ENCODE results near the gene RELN. TPM values are rescaled to one million over a fixed set of nuclear protein-coding genes. Genes with fewer than 3 reads are reported as not detected.

Gene RELN
- total and polyA plus RNA-seq, 5 donors from 2014 or later: not detected

DNA sequence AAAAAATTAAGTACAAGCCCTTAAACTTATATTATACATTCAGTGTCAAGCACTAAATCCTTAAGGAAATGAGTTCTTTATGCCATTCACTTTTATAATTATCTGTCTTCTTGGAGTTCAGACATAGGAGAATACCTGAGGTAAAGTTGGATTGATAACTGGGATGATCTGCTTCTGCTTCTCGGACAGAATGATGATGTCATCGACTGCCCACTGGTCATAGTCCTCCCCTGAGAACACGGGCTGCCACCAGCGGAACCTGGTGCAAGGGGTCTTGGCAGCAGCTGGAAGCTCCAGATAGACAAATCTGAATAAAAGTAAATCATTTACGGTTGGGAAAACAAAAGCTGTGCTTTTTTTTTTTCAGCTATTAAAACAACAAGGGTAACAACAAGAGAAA, 395.3 kb downstream of the RELN start:
- no peak for ATAC-seq (ENCODE audit: low read depth in 2 of 2)
- no peaks in the 10 kb centered on the region for H3K4me1 ChIP-seq (ENCODE audit: control insufficient read depth, insufficient read depth, low read length, poor library complexity, severe bottlenecking)
- H3K27me3 ChIP-seq (ENCODE audit: control insufficient read depth, insufficient read depth, low read length): peaks cover 2% of the 10 kb centered on the region
- H3K27ac Mint-ChIP-seq: no peak overlapping the region
- H3K27me3 Mint-ChIP-seq: peaks cover 28% of the 10 kb centered on the region
- H3K4me1 Mint-ChIP-seq: no peaks in the 10 kb centered on the region
- no peaks in the 10 kb centered on the region for H3K9me3 ChIP-seq (ENCODE audit: control insufficient read depth in 2 of 2, low read length in 2 of 2)
- no peaks in the 10 kb centered on the region for H3K36me3 Mint-ChIP-seq
- H3K27ac ChIP-seq (ENCODE audit: insufficient read depth, low read length, poor library complexity, severe bottlenecking): no peak overlapping the region
- H3K4me3 Mint-ChIP-seq: no peak overlapping the region
- no peaks in the 10 kb centered on the region for H3K36me3 ChIP-seq (ENCODE audit: control insufficient read depth, insufficient read depth, low read length)
- H3K9me3 Mint-ChIP-seq: peaks cover 0 to 2% (median 0%) of the 10 kb centered on the region in 7 donors
- DNase-seq: no peak
- H3K4me3 ChIP-seq (ENCODE audit: low read depth, low read length): no peak overlapping the region

DNA sequence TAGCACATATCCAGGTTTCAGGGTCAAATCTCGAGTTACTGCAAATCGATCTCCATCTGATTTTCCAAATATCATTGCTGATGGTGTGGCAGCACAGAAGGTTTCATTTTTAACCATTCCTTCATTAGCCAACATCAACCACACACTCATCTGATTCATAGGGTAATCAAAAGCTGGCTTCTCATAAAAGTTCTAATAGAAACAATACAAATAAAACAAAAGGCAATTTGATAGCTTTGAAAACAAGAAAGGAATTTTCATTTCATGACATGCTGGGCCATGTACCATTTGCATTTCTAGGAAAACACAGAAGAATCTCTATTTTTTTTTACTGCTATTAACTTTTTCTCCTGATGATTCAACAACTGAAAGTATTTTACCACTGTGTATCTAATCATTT, 395.8 kb downstream of the RELN start:
- H3K4me3 ChIP-seq (ENCODE audit: low read depth, low read length): no peak overlapping the region
- Mint-ChIP-seq H3K4me1 (no peaks in the 10 kb centered on the region), H3K27me3 (peaks cover 26% of the 10 kb centered on the region), H3K4me3 (no peak overlapping the region), H3K9me3 (peaks cover 0 to 2% (median 0%) of the 10 kb centered on the region in 7 donors), H3K36me3 (no peaks in the 10 kb centered on the region), H3K27ac (no peak overlapping the region)
- DNase-seq (no peak), ATAC-seq (ENCODE audit: low read depth in 2 of 2) (no peak)
- peaks cover 2% of the 10 kb centered on the region for H3K27me3 ChIP-seq (ENCODE audit: control insufficient read depth, insufficient read depth, low read length)
- H3K36me3 ChIP-seq (ENCODE audit: control insufficient read depth, insufficient read depth, low read length): no peaks in the 10 kb centered on the region
- H3K9me3 ChIP-seq (ENCODE audit: control insufficient read depth in 2 of 2, low read length in 2 of 2): no peaks in the 10 kb centered on the region
- H3K27ac ChIP-seq (ENCODE audit: insufficient read depth, low read length, poor library complexity, severe bottlenecking): no peak overlapping the region
- no peaks in the 10 kb centered on the region for H3K4me1 ChIP-seq (ENCODE audit: control insufficient read depth, insufficient read depth, low read length, poor library complexity, severe bottlenecking)

DNA sequence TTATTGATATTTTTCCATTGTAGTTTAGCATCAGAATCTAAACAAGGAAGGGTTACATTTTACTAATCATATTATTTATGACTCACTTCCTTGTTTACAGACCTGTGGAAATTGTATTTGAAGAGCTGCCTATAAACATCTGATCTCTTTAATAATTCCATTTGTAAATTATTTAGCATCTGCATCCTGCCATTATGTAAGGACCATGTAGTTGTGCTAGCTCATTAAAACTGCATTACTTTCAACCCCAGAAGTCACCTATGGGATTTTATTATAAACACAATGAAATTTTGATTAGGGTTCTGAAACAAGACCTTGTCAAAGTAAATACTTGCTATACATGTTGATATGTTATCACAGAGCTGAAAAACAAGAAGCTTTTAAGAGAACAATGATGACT, 396.6 kb downstream of the RELN start:
- Histone ChIP-seq H3K27me3 (ENCODE audit: control insufficient read depth, insufficient read depth, low read length) (peaks cover 2% of the 10 kb centered on the region), H3K4me1 (ENCODE audit: control insufficient read depth, insufficient read depth, low read length, poor library complexity, severe bottlenecking) (no peaks in the 10 kb centered on the region), H3K36me3 (ENCODE audit: control insufficient read depth, insufficient read depth, low read length) (no peaks in the 10 kb centered on the region), H3K27ac (ENCODE audit: insufficient read depth, low read length, poor library complexity, severe bottlenecking) (no peak overlapping the region), H3K4me3 (ENCODE audit: low read depth, low read length) (no peak overlapping the region), H3K9me3 (ENCODE audit: control insufficient read depth in 2 of 2, low read length in 2 of 2) (no peaks in the 10 kb centered on the region)
- H3K9me3 Mint-ChIP-seq: peaks cover 0 to 2% (median 0%) of the 10 kb centered on the region in 7 donors
- DNase-seq: no peak
- H3K4me3 Mint-ChIP-seq: no peak overlapping the region
- no peak for ATAC-seq (ENCODE audit: low read depth in 2 of 2)
- peaks cover 18% of the 10 kb centered on the region for H3K27me3 Mint-ChIP-seq
- no peak overlapping the region for H3K27ac Mint-ChIP-seq
- no peaks in the 10 kb centered on the region for H3K4me1 Mint-ChIP-seq
- no peaks in the 10 kb centered on the region for H3K36me3 Mint-ChIP-seq

DNA sequence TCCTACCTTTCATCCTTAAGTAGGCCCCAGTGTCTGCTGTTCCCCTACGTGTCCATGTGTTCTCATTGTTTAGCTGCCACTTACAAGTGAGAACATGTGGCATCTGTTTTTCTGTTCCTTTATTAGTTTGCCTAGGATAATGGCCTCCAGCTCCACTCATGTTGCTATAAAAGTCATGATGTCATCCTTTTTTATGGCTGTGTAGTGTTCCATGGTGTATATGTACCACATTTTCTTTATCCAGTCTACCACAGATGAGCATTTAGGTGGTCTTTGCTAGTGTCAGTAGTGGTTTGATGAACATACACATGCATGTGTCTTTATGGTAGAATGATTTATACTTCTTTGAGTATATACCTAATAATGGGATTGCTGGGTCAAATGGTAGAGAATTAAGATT, 397.3 kb downstream of the RELN start:
- no peak overlapping the region for H3K27ac ChIP-seq (ENCODE audit: insufficient read depth, low read length, poor library complexity, severe bottlenecking)
- no peaks in the 10 kb centered on the region for H3K4me1 ChIP-seq (ENCODE audit: control insufficient read depth, insufficient read depth, low read length, poor library complexity, severe bottlenecking)
- Mint-ChIP-seq H3K4me3 (no peak overlapping the region), H3K27ac (no peak overlapping the region), H3K9me3 (peaks cover 0 to 2% (median 0%) of the 10 kb centered on the region in 7 donors), H3K4me1 (no peaks in the 10 kb centered on the region), H3K36me3 (no peaks in the 10 kb centered on the region), H3K27me3 (peaks cover 18% of the 10 kb centered on the region)
- H3K36me3 ChIP-seq (ENCODE audit: control insufficient read depth, insufficient read depth, low read length): no peaks in the 10 kb centered on the region
- ATAC-seq (ENCODE audit: low read depth in 2 of 2): no peak
- DNase-seq: no peak
- peaks cover 2% of the 10 kb centered on the region for H3K27me3 ChIP-seq (ENCODE audit: control insufficient read depth, insufficient read depth, low read length)
- H3K4me3 ChIP-seq (ENCODE audit: low read depth, low read length): no peak overlapping the region
- no peaks in the 10 kb centered on the region for H3K9me3 ChIP-seq (ENCODE audit: control insufficient read depth in 2 of 2, low read length in 2 of 2)

DNA sequence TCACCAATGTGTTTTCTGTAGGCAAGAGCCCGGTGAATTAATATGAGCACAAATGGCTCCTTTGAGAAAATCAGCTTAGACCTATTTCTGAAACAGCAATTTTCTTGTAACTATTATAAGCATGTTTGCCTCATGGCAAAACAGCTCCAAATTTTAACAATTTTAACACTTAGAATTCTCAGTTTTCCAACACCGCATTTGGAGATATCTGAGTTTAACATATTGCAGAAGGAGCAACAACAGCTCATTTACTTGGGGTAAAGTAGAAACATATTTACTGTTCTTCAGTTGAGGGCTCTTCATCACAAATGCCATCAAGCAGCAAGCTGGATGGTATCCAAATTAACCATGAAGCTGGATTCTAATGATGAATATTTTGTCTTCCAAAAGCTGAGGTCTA, 409.4 kb downstream of the RELN start:
- Mint-ChIP-seq H3K4me1 (peaks cover 0 to 2% (median 0%) of the 10 kb centered on the region in 4 donors), H3K36me3 (no peaks in the 10 kb centered on the region), H3K9me3 (peaks cover 0 to under 1% (median 0%) of the 10 kb centered on the region in 7 donors), H3K27ac (no peak overlapping the region), H3K4me3 (no peak overlapping the region), H3K27me3 (peaks cover 20% of the 10 kb centered on the region)
- Histone ChIP-seq H3K4me1 (ENCODE audit: control insufficient read depth, insufficient read depth, low read length, poor library complexity, severe bottlenecking) (no peaks in the 10 kb centered on the region), H3K36me3 (ENCODE audit: control insufficient read depth, insufficient read depth, low read length) (no peaks in the 10 kb centered on the region), H3K27me3 (ENCODE audit: control insufficient read depth, insufficient read depth, low read length) (peaks cover 2% of the 10 kb centered on the region), H3K27ac (ENCODE audit: insufficient read depth, low read length, poor library complexity, severe bottlenecking) (no peak overlapping the region), H3K9me3 (ENCODE audit: control insufficient read depth in 2 of 2, low read length in 2 of 2) (no peaks in the 10 kb centered on the region), H3K4me3 (ENCODE audit: low read depth, low read length) (no peak overlapping the region)
- no peak for ATAC-seq (ENCODE audit: low read depth in 2 of 2)
- no peak for DNase-seq

DNA sequence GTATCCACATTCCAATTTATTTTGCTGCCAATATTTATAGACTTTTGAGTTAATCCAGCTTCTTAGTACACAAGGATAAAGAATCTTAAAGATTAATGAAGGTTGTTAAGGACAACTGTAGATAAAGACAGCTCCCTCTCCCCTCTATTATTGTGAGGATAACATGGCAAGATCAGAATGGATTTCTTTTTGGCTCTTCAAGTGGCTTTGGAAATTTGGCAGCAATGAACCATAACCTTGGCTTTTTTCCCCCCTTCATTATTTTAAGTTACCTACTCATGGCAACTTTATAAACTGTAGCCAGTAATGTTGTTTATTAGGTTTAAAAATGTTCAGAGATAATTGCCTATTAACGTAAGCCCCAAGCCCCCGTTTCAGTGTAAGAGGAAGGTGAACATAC, 412.4 kb downstream of the RELN start:
- no peak overlapping the region for H3K4me3 Mint-ChIP-seq
- no peaks in the 10 kb centered on the region for H3K36me3 Mint-ChIP-seq
- no peak for DNase-seq
- H3K27ac ChIP-seq (ENCODE audit: insufficient read depth, low read length, poor library complexity, severe bottlenecking): no peak overlapping the region
- no peaks in the 10 kb centered on the region for H3K4me1 ChIP-seq (ENCODE audit: control insufficient read depth, insufficient read depth, low read length, poor library complexity, severe bottlenecking)
- H3K4me1 Mint-ChIP-seq: no peaks in the 10 kb centered on the region
- H3K27me3 ChIP-seq (ENCODE audit: control insufficient read depth, insufficient read depth, low read length): peaks cover 2% of the 10 kb centered on the region
- no peaks in the 10 kb centered on the region for H3K36me3 ChIP-seq (ENCODE audit: control insufficient read depth, insufficient read depth, low read length)
- no peak overlapping the region for H3K4me3 ChIP-seq (ENCODE audit: low read depth, low read length)
- no peaks in the 10 kb centered on the region for H3K9me3 Mint-ChIP-seq
- H3K27me3 Mint-ChIP-seq: peaks cover 25% of the 10 kb centered on the region
- H3K9me3 ChIP-seq (ENCODE audit: control insufficient read depth in 2 of 2, low read length in 2 of 2): no peaks in the 10 kb centered on the region
- H3K27ac Mint-ChIP-seq: no peak overlapping the region
- ATAC-seq (ENCODE audit: low read depth in 2 of 2): no peak

DNA sequence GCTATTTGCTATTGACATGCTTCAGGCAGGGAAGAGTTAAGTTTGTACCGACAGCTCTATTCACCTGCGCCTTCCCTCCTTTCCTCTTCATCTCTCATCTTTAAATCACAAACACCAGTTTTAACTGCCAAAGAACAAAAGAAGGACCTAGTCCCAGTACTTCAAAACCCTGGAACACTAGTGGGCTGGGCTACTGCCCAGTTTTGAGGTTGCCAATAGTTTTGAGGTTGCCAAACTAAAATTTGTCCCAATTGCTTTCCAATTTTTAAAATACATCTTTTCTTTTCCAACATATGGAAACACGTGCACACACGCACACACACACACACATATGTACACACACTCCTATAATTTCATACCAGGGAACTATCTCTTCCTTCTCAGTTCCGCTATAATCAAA, 412.8 kb downstream of the RELN start:
- peaks cover 25% of the 10 kb centered on the region for H3K27me3 Mint-ChIP-seq
- H3K4me3 Mint-ChIP-seq: no peak overlapping the region
- Histone ChIP-seq H3K4me3 (ENCODE audit: low read depth, low read length) (no peak overlapping the region), H3K9me3 (ENCODE audit: control insufficient read depth in 2 of 2, low read length in 2 of 2) (no peaks in the 10 kb centered on the region), H3K36me3 (ENCODE audit: control insufficient read depth, insufficient read depth, low read length) (no peaks in the 10 kb centered on the region), H3K27ac (ENCODE audit: insufficient read depth, low read length, poor library complexity, severe bottlenecking) (no peak overlapping the region), H3K27me3 (ENCODE audit: control insufficient read depth, insufficient read depth, low read length) (peaks cover 2% of the 10 kb centered on the region), H3K4me1 (ENCODE audit: control insufficient read depth, insufficient read depth, low read length, poor library complexity, severe bottlenecking) (no peaks in the 10 kb centered on the region)
- H3K27ac Mint-ChIP-seq: no peak overlapping the region
- H3K4me1 Mint-ChIP-seq: no peaks in the 10 kb centered on the region
- no peaks in the 10 kb centered on the region for H3K9me3 Mint-ChIP-seq
- DNase-seq (no peak), ATAC-seq (ENCODE audit: low read depth in 2 of 2) (no peak)
- H3K36me3 Mint-ChIP-seq: no peaks in the 10 kb centered on the region

DNA sequence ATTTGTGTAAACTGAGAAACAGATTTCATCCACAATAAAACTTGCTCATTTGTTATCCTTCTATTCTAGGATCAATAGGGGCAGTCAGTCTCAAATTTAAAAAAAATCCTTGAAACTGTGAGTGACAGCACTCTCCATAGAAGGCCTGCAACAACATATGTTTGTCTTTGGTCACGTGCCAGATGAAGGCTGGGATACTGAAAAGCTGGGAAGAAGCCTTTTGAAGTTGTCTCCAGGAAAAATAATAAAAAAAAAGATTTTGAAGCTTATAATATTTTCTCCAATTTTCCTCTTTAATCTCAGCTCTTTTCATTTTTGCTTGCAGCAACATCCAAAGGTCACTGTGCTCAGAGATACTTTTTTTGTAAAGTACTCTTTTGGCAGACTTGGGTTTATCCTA, 414.9 kb downstream of the RELN start:
- no peak overlapping the region for H3K4me3 ChIP-seq (ENCODE audit: low read depth, low read length)
- H3K9me3 ChIP-seq (ENCODE audit: control insufficient read depth in 2 of 2, low read length in 2 of 2): no peaks in the 10 kb centered on the region
- H3K4me1 ChIP-seq (ENCODE audit: control insufficient read depth, insufficient read depth, low read length, poor library complexity, severe bottlenecking): no peaks in the 10 kb centered on the region
- H3K27ac ChIP-seq (ENCODE audit: insufficient read depth, low read length, poor library complexity, severe bottlenecking): no peak overlapping the region
- peaks cover 23% of the 10 kb centered on the region for H3K27me3 Mint-ChIP-seq
- H3K36me3 Mint-ChIP-seq: no peaks in the 10 kb centered on the region
- no peak for ATAC-seq (ENCODE audit: low read depth in 2 of 2)
- no peaks in the 10 kb centered on the region for H3K4me1 Mint-ChIP-seq
- H3K4me3 Mint-ChIP-seq: no peak overlapping the region
- no peak for DNase-seq
- H3K27ac Mint-ChIP-seq: no peak overlapping the region
- no peaks in the 10 kb centered on the region for H3K9me3 Mint-ChIP-seq
- H3K36me3 ChIP-seq (ENCODE audit: control insufficient read depth, insufficient read depth, low read length): no peaks in the 10 kb centered on the region
- H3K27me3 ChIP-seq (ENCODE audit: control insufficient read depth, insufficient read depth, low read length): peaks cover 4% of the 10 kb centered on the region

Data from CD4-positive, CD25-positive, alpha-beta regulatory T cell (primary cell).